Measurements from ENCODE around the gene SFR1.

- TF ChIP-seq CTCF (conservative IDR thresholded peaks at IDR 0.05; ENCODE audit: low read length) (no peak), EZH2phosphoT487 (IDR thresholded peaks at IDR 0.05; ENCODE audit: borderline replicate concordance, low read depth, low read length) (no peak)
Observed at GRCh38 chr10:104120903-104121484, 977 bp upstream of the SFR1 start.
